Stimulated activated CD8-positive, alpha-beta memory T cell treated with anti-CD3 and anti-CD28 coated beads, Interleukin-4, amount 100 ng/mL, for 4 hours (primary cell): ENCODE data around the gene KIAA1958.

ENCODE experiments used
- DNase-seq, 2 donors: peaks; one replicate each; pipeline ENCODE4 v3.0.0-alpha.2; 2020; ENCODE audit warnings: low read depth in 2 of 2, low spot score in 1 of 2

The KIAA1958 gene

GRCh38 chr9:112599732-112600131, 113.1 kb downstream of the KIAA1958 start:
- DNase-seq = no peak

GRCh38 chr9:112601636-112602035, 115.0 kb downstream of the KIAA1958 start:
- no peak for DNase-seq

GRCh38 chr9:112604790-112605189, 118.2 kb downstream of the KIAA1958 start:
- DNase-seq = no peak

- no peak for DNase-seq
Measured at GRCh38 chr9:112605518-112605917, 118.9 kb downstream of the KIAA1958 start.

- DNase-seq = no peak
Measured at GRCh38 chr9:112605963-112606699, 119.5 kb downstream of the KIAA1958 start.

- DNase-seq = no peak
Measured at GRCh38 chr9:112608851-112609250, 122.2 kb downstream of the KIAA1958 start.

GRCh38 chr9:112615584-112616266, 129.1 kb downstream of the KIAA1958 start:
- DNase-seq = no peak

- no peak for DNase-seq
Measured at GRCh38 chr9:112617371-112617770, 130.7 kb downstream of the KIAA1958 start.

GRCh38 chr9:112618385-112619009, 131.9 kb downstream of the KIAA1958 start:
- no peak for DNase-seq

- no peak for DNase-seq
Measured at GRCh38 chr9:112620388-112620787, 133.8 kb downstream of the KIAA1958 start.

- DNase-seq = no peak
Measured at GRCh38 chr9:112621018-112621655, 134.5 kb downstream of the KIAA1958 start.

- DNase-seq = no peak
Measured at GRCh38 chr9:112623198-112623597, 136.6 kb downstream of the KIAA1958 start.

GRCh38 chr9:112624711-112625707, 138.4 kb downstream of the KIAA1958 start:
- no peak for DNase-seq

GRCh38 chr9:112629671-112630485, 143.3 kb downstream of the KIAA1958 start:
- no peak for DNase-seq

GRCh38 chr9:112631313-112632070, 144.9 kb downstream of the KIAA1958 start:
- no peak for DNase-seq

- DNase-seq = no peak
Measured at GRCh38 chr9:112640311-112640710, 153.7 kb downstream of the KIAA1958 start.

GRCh38 chr9:112642126-112642525, 155.5 kb downstream of the KIAA1958 start:
- no peak for DNase-seq

- no peak for DNase-seq
Measured at GRCh38 chr9:112647596-112647995, 161.0 kb downstream of the KIAA1958 start.

GRCh38 chr9:112648624-112649023, 162.0 kb downstream of the KIAA1958 start:
- DNase-seq = no peak
